GM12891 (cell line): ENCODE data around the gene PLS1.

Experiments
- POLR2A ChIP-seq: IDR thresholded peaks from 2 replicates; pipeline ENCODE4 v1.6.1; 2011; ENCODE audit warnings: low read depth, low read length, control low read depth
- POLR2AphosphoS5 ChIP-seq: IDR thresholded peaks from 2 replicates; pipeline ENCODE4 v1.6.1; 2011; ENCODE audit warnings: low read depth, low read length, control low read depth
- TAF1 ChIP-seq: IDR thresholded peaks from 2 replicates; pipeline ENCODE4 v1.6.1; 2011; ENCODE audit warnings: low read depth, low read length, control low read depth

DNA sequence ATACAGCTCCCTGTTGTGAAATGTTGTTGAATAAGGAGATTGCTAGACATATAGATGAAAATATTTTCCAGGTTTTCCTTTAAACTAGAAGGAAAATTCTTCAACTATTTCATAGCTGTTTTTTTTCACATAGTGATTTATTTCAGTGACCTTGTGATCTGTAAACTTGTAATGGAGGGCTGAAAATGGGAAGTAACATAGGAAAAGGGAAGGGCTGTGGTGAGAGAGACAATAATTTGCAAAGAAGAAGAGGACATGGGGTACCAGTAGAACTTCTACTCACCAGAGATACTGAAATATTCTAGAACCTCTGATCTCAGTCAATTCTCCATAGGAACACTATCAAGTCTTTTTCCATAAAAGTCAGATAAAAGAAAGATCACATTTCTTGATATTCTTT, 60.4 kb downstream of the PLS1 start:
- TF ChIP-seq POLR2A (no peak), POLR2AphosphoS5 (no peak), TAF1 (no peak)
